SK-N-SH (cell line): ENCODE data around the gene CENPP.

Experiments used
- EP300 ChIP-seq, 2 experiments: IDR thresholded peaks; 2 replicates each; pipeline versions ENCODE4 v1.4.0 to v1.6.1; 2012; ENCODE audit warnings: borderline replicate concordance in 1 of 2, low read depth in 1 of 2, low read length in 1 of 2
- JUND ChIP-seq: IDR thresholded peaks from 2 replicates; pipeline ENCODE4 v1.4.0; 2012
- NFIC ChIP-seq: IDR thresholded peaks from 2 replicates; pipeline ENCODE4 v1.4.0; 2012; ENCODE audit warnings: borderline replicate concordance
- POLR2AphosphoS5 ChIP-seq: IDR thresholded peaks from 2 replicates; pipeline ENCODE4 v1.6.1; 2012; ENCODE audit warnings: low read depth, low read length
- RAD21 ChIP-seq: IDR thresholded peaks from 2 replicates; pipeline ENCODE4 v1.6.1; 2012; ENCODE audit warnings: mild to moderate bottlenecking, low read length
- USF2 ChIP-seq: fragments of 150-350 bp; IDR thresholded peaks from 2 replicates; pipeline ENCODE4 v1.6.1; 2017; ENCODE audit warnings: antibody characterized with exemption, low read length, low read depth, borderline replicate concordance
- TF ChIP-seq, protein P1 (sequence below): fragments of 200-600 bp; sonication (generic); IDR thresholded peaks from 2 replicates; pipeline ENCODE4 v1.6.1; 2017; ENCODE audit warnings: antibody characterized with exemption, mild to moderate bottlenecking, moderate library complexity

GRCh38 chr9:92444841-92445240 lies 119.1 kb downstream of the CENPP start:
- TF ChIP-seq EP300 (IDR thresholded peaks at IDR 0.05; ENCODE audit: borderline replicate concordance in 1 of 2, low read depth in 1 of 2, low read length in 1 of 2), result no peak
- TF ChIP-seq USF2, result no peak
- TF ChIP-seq, protein P1, sequence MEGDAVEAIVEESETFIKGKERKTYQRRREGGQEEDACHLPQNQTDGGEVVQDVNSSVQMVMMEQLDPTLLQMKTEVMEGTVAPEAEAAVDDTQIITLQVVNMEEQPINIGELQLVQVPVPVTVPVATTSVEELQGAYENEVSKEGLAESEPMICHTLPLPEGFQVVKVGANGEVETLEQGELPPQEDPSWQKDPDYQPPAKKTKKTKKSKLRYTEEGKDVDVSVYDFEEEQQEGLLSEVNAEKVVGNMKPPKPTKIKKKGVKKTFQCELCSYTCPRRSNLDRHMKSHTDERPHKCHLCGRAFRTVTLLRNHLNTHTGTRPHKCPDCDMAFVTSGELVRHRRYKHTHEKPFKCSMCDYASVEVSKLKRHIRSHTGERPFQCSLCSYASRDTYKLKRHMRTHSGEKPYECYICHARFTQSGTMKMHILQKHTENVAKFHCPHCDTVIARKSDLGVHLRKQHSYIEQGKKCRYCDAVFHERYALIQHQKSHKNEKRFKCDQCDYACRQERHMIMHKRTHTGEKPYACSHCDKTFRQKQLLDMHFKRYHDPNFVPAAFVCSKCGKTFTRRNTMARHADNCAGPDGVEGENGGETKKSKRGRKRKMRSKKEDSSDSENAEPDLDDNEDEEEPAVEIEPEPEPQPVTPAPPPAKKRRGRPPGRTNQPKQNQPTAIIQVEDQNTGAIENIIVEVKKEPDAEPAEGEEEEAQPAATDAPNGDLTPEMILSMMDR, result no peak
- TF ChIP-seq NFIC, result no peak
- no peak for TF ChIP-seq JUND
- TF ChIP-seq RAD21, result no peak
- TF ChIP-seq POLR2AphosphoS5, result no peak
